Heart left ventricle (tissue), 13 donors: ENCODE results near the gene PRRG1.

ENCODE experiments used
- POLR2A ChIP-seq, 2 donors: fragments of 450-650 bp; IDR thresholded peaks; one replicate each; pipeline ENCODE4 v1.6.1; 2017; ENCODE audit warnings: antibody characterized with exemption in 2 of 2, mild to moderate bottlenecking in 2 of 2, moderate library complexity in 2 of 2
- TF ChIP-seq, protein P1 (sequence below), 12 donors: fragments of 200-600 bp; sonication (generic) in 4 of 12; IDR thresholded peaks; one replicate each; pipeline versions ENCODE4 v1.5.0 to v1.8.0; 2018 to 2022; ENCODE audit warnings: antibody characterized with exemption in 12 of 12, mild to moderate bottlenecking in 5 of 12
- donor health status: ischemic (EF 13 %, LVEDD 7.1; RV severe dilation, severe dysfunction).
- donor health status: DM: no; HTN: yes; CAD: no.
- donor health status: DM: no; HTN: no; CAD: no.
- donor health status: ischemic (EF 25% LVEDD 6.9; RV normal size, moderate dysfunction).
- donor health status: ischemic (EF 25% LVEDD 5.7; RV mildly dilated, moderate dysfunction).
- donor health status: ischemic (EF 35%, LVEDD 5.7; RV mildly dilated, moderate dysfunction).
- donor health status: nonischemic (EF 11% LVEDD 7.7; RV severe dilation, severe dysfunction).
- donor health status: DM: yes; HTN: yes; CAD: no.
- donor health status: PGD.
- donor health status: ischemic (EF 29% LVEDD 5.4; RV normal size, mild dysfunction).
- donor health status: nonischemic (EF 23%, LVEDD 6.1; RV moderate dilation, normal function).

DNA sequence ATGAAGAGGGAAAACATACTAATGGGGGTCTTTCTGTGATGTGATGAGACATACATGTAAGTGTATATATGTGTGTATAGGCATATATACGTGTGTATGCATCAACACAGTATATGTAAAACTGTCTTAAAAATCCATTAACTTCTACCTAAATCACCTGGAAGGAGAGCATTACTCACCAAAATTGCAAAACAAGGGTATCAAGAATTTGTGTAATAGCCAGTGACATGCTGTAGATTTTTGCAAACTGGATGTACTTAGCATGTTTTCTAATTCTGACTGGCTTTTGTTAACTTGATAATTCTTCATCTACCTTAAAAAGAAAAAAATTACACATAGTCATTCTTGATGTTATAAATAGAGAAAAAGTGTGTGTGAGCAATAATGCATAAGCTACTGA is 104.7 kb downstream of the PRRG1 start:
- TF ChIP-seq, protein P1, sequence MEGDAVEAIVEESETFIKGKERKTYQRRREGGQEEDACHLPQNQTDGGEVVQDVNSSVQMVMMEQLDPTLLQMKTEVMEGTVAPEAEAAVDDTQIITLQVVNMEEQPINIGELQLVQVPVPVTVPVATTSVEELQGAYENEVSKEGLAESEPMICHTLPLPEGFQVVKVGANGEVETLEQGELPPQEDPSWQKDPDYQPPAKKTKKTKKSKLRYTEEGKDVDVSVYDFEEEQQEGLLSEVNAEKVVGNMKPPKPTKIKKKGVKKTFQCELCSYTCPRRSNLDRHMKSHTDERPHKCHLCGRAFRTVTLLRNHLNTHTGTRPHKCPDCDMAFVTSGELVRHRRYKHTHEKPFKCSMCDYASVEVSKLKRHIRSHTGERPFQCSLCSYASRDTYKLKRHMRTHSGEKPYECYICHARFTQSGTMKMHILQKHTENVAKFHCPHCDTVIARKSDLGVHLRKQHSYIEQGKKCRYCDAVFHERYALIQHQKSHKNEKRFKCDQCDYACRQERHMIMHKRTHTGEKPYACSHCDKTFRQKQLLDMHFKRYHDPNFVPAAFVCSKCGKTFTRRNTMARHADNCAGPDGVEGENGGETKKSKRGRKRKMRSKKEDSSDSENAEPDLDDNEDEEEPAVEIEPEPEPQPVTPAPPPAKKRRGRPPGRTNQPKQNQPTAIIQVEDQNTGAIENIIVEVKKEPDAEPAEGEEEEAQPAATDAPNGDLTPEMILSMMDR (IDR thresholded peaks at IDR 0.05): no peak
- no peak for TF ChIP-seq POLR2A (IDR thresholded peaks at IDR 0.05)
